GM20431 (cell line): ENCODE data around the gene NMT1.

ENCODE experiments used
- in situ Hi-C: fragments of 300-500 bp; cut with MseI, MboI; formaldehyde crosslinking; loops from one replicate; pipeline ENCODE4 v1.15.0; 2020; ENCODE audit warnings: low sequenced_read_pairs; ENCODE audit not compliant: unreplicated experiment

The NMT1 gene

DNA sequence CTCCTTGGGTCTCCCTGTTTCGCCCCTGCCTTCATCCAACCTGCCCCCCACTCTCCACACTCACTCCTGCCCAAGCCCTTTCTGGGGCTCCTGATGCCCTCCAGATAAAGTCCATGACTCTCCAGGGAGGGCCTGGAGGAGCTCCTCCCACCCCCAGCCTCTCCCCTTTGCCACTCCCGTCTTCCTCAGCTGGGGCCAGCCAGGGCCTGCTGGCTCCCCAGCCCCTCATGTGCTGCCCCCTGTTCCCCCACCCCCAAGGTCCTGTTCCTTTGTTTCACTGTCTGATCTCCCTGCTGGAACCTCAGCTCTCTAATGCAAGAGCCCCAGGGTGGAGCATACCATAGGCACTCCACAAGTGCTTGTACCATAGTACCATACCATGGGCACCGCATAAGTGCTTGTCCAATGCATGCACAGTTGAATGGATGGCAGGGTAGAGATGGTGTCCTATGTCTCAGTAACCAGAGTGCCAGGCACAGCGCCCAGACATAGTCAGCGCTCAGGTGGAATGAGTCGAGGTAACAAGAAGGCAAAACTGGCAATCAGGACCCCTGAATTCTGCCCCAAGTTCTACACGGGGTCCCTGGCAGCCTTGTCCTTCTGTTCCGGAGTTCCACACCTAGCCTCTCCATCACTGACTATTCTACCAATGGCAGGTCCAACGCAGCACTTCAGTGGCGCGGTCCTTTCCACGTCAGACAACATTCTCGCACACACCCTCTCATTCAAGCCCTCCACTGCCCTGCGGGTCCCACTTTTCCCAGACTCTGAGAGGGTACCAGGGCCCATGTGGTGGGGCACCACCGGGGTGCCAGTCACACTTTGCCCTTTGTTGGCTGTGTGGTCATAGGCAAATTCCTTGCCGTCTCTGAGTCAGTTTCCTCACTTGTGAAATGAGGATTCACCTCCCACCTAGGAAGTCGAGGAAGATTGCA, 69.8 kb downstream of the NMT1 start:
- in situ Hi-C loops, result loop anchor here (10.0 kb wide), 1 partner anchor 64 kb away; no protein-coding TSS in a partner anchor

DNA sequence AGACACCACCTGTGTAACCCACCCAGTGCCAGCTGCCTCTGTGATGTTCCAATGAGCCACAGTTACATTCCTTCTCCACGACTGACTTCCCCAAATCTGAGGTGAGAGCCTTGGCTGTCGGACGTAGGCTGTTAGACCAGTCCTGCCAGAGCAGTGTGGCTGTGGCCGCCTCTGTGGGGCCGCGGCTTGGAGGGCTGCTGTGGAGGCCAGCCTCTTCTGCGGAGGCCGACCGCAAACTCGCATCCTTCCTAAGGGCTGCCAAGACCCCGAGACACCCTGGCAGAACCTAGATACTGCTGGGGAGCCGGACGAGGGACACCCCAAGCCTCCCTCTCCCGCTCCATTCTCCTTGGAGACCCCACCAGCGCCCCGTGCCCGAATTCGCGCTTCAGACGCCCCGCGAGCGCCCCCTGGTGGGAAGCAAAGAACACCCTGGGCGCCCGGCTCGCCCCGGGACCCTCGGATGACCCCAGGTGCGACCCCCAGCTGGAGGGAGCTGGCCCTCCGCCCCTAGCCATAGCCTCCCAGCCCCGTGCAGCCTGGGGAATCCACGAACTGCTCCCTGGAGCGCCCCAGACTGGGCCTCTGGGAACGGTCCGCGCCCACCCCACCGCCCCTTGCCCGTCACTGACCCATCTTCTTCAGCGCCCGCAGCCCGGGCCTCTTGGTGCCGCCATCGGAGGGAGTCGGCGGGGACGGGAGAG, 70.7 kb downstream of the NMT1 start:
- in situ Hi-C loops, result loop anchor here (10.0 kb wide), 1 partner anchor 63 kb away; no protein-coding TSS in a partner anchor

- in situ Hi-C loops, result loop anchor here (10.0 kb wide), 1 partner anchor 63 kb away; no protein-coding TSS in a partner anchor
Observed at GRCh38 chr17:45132320-45132571, 71.1 kb downstream of the NMT1 start, which contains the start of gene PLCD3. PLCD3 (minus strand) TSS chr17:45132515; CDS start chr17:45132410, 105 bp downstream.

DNA sequence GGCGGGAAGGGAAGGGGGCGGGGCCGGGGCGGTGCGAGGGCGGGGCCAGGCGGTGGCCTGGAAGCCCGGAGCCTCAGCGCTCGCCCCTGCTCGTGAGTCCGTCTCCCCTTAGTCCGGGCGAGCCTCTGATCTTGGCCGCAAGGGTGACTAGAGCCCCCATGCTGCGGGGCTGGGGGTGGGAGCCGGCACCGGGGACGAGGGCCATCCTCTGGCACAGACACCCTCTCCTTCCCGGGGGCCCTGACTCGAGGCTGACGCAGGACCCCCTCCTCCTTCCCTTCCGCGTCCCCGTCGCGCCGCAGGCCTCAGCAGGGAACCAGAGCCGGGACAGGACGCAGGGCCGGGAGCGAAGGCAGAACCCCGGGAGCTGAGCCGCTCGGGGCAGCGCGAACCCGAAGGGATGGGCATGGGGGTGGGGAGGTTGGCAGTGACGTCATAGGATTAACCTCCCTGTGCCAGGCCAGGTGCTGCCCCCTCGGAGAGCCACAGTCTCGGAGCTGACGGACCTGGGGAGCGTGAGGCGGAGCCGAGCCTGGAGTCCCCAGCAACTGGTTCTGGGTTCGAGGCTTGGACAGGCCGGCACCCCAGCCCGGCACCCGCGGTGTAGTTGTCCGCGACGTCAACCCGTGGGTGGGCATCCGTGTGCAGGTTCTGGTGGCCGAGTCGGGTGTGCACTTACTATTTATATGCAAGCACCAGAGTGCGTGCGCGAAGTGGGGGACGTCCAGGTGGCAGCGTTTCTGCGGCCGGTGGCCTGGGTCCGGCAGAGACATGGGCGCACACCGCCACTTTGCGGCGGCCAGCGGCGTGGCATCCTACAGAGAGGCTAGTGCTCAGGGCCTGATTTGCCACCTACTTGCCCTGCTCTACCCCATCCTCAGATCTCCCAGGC, 71.7 kb downstream of the NMT1 start:
- in situ Hi-C loops, result loop anchor here (10.0 kb wide), 1 partner anchor 62 kb away; no protein-coding TSS in a partner anchor

DNA sequence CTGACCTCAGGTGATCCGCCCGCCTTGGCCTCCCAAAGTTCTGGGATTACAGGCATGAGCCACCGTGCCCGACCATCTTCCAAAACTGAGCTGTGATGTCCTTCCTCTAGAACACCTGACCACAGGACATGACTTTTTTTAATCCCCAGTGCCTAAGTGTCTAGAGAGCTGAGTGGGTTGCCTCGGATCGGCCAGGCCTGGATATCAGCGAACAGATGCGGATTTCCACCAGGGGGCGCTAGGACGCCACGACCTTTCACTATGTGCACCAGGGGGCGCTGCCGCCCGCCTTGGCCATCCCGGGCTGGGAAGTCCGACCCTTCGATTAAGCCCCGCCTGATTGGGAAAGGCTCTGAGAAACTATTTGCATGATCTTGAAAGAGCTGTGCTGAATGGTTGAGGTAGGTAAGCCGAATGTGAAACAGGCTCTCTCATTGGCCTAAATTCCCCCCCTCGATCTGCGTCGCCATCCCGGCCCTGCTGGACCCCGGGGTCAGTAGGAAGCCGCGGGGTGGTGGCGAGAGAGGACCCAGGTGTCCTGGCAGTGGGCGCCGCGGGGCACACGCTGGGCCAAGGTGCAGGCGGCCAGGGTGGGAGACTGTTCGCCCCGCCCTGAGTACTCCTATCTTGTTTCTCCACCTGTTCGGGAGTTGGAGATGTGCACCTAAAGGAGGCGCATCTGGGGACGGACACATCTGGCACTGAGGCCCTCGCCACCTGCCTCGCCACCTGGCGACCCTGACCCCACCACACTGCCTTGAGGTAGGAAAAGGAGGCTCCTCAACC, 74.3 kb downstream of the NMT1 start, which contains the start of gene ACBD4:
Gene ACBD4, plus strand, starts transcription at position 496 of the 786 bp plus-strand sequence. CDS start 458 bp downstream, outside the sequence.
- in situ Hi-C loops, result loop anchor here (10.0 kb wide), 1 partner anchor 59 kb away; no protein-coding TSS in a partner anchor

DNA sequence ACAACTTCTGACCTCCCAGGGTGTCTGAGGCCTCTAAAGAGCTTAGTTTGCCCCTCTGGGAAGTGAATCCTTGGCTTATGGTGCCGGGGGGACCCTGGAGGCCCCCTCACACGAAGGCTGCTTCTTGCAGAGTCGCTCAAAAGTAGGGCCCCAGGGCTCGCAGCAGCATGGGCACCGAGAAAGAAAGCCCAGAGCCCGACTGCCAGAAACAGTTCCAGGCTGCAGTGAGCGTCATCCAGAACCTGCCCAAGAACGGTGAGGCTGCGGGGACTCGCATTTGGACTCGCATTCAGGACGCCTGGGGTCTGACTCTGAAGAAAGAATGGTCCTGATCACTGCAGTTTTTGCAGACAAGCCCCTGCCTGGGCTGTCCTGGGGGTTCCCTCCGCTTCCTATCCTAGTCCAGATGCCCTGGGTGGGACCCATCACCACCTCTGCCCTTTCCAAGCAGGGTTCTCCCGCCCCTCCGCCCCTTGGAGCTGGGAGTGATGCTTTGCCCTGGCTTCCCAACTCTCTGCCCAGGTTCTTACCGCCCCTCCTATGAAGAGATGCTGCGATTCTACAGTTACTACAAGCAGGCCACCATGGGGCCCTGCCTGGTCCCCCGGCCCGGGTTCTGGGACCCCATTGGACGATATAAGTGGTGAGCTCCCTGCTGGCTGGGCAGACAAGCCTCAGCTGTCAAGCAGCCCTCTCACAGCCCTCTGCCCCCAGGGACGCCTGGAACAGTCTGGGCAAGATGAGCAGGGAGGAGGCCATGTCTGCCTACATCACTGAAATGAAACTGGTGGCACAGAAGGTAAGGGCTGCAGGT, 75.1 kb downstream of the NMT1 start:
- in situ Hi-C loops, result loop anchor here (10.0 kb wide), 1 partner anchor 59 kb away; no protein-coding TSS in a partner anchor

DNA sequence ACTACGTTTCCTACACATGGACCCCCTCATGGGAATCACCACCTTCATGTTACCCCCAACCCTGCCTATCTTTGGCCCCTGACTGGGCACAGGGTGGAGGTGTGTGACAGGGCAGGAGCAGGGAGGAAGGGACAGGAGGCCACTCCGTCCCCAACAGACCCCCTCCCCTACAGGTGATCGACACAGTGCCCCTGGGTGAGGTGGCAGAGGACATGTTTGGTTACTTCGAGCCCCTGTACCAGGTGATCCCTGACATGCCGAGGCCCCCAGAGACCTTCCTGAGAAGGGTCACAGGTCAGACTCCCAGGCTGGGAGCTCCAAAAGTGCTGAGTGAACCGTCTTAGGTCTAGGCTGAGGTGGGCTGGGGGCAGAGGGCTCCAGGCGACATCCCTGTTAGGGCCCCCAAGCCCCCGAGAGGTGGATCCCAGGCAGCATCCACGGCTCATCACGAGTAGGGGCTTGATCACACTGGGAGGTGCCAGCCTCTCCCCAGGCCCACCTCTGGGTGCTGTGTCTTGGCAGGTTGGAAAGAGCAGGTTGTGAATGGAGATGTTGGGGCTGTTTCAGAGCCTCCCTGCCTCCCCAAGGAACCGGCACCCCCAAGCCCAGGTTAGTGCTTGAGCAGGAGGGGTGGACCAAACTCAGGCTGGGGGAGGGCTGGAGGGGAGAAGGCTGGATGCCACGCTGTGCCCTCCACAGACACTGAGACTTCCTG, 75.9 kb downstream of the NMT1 start:
- in situ Hi-C loops, result loop anchor here (10.0 kb wide), 1 partner anchor 58 kb away; no protein-coding TSS in a partner anchor

GRCh38 chr17:45137561-45138305, 76.6 kb downstream of the NMT1 start:
- in situ Hi-C loops, result loop anchor here (10.0 kb wide), 1 partner anchor 57 kb away; no protein-coding TSS in a partner anchor

DNA sequence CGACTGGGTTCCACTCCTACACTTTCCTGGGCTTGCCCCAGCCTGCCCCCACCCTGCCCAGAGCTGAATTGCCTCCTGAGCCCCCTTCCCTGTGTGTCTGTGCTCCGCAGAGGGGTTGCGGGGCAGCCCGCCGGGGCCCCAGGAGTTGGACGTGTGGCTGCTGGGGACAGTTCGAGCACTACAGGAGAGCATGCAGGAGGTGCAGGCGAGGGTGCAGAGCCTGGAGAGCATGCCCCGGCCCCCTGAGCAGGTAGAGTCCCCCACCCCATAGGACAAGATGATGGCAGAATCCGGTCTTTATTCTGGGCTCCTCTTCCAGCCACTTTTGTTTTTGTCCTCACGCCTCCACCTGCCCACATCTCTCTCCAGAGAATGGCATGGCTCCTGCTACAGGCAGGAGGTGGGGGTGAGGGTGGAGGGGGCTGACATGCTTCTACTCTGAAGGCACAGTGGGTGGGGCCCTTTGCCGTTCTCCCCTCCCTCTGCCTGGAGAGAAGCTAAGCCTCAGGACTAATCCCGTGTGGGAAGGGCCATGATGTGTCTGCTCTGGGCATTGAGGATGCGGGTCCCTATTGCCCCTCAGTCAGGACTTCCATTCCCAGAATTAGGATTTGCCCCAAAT, 77.9 kb downstream of the NMT1 start:
- in situ Hi-C loops, result loop anchor here (10.0 kb wide), 1 partner anchor 56 kb away; no protein-coding TSS in a partner anchor

DNA sequence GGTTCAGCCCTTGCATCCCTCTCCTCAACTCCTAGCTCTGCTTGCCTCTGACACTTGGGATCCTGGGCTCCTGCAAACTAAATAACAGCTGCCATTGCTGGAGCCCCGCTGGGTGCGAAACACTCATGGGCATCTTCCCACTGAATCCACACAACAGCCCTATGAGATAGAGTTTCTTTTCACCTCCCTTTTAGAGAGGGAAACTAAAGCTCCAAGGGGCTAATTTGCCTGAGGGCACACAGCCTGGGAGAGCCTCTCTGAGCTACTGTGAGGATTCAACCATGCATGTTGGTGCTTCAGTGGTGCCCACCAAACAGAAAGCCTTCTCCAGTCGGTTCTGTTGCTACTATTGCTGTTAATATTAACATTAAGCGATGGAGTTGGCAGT, 78.4 kb downstream of the NMT1 start:
- in situ Hi-C loops, result loop anchor here (10.0 kb wide), 1 partner anchor 55 kb away; no protein-coding TSS in a partner anchor

GRCh38 chr17:45143094-45143670, 82.1 kb downstream of the NMT1 start:
- in situ Hi-C loops, result no loop called here

DNA sequence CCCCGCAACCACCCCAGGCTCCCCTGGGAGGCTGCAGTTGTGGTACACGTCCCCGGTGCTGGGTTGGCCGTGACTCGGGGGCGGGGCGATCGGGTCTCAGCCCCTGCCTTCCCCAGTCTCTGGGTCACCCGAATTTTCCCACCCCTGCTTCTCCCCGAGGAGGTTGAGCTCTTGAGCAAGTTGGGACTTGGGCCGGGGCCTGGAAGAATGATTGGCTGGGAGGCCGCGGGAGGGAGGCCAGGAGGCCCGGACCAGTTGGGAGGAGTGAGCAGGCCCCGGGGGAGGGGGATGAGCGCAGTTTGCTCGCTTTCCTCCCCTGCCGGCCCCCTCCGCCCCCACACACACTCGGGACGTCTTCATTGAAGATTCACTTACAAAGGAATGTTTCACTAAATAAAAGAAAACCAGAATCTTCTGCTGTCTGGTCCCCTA, 82.7 kb downstream of the NMT1 start:
- in situ Hi-C loops, result no loop called here

GRCh38 chr17:45144199-45145034, 83.3 kb downstream of the NMT1 start:
- in situ Hi-C loops, result no loop called here

GRCh38 chr17:45145035-45145389, 83.9 kb downstream of the NMT1 start:
- in situ Hi-C loops, result no loop called here

DNA sequence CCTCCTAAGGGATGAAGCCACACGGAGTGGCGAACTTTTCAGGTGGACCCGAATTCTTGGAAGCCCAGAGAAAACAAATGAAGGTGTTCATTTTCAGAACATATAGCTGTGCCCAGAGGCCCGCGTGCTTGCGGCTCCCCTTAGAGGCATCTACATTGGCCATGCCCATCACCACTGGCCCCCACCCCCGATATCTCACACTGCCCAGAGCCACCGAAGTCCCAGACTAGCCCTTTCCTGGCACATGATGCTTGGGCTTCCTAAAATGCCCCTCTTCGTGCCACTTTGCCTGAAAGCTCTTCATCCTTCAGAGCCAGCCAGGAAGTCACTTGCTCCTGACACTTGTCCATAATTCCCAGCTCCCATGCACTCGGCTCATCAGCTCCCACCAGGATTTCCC, 85.0 kb downstream of the NMT1 start:
- in situ Hi-C loops, result no loop called here
